ENCODE data around the gene SPAG6. TPM values are rescaled to one million over a fixed set of nuclear protein-coding genes. Genes with fewer than 3 reads are reported as not detected.
A peak's percentile ranks its signal among the peaks of the same experiment; 100 is the strongest.

SPAG6 gene
- total RNA-seq, 1 experiment from 2014 or later = 0.79 TPM

GRCh38 chr10:22427101-22427500 lies 81.8 kb downstream of the SPAG6 start:
- CTCF ChIA-PET = interaction anchor here (0.6 kb wide), 1 partner anchor 11 kb away, joined by 3 read pairs; no protein-coding TSS in a partner anchor
- no peak overlapping the region for H3K4me3 ChIP-seq (ENCODE audit: low read depth, low read length)
- peaks cover 35% of the 10 kb centered on the region for H3K4me1 Mint-ChIP-seq (ENCODE audit: low read depth, unreplicated experiment)
- H3K4me3 Mint-ChIP-seq (ENCODE audit: unreplicated experiment) = no peak overlapping the region
- H3K36me3 ChIP-seq (ENCODE audit: control insufficient read depth, insufficient read depth, low read length) = no peaks in the 10 kb centered on the region
- H3K27me3 Mint-ChIP-seq (ENCODE audit: insufficient read depth, unreplicated experiment) = no peaks in the 10 kb centered on the region
- H3K4me1 ChIP-seq = peaks cover 28% of the 10 kb centered on the region
- TF ChIP-seq CTCF (IDR thresholded peaks at IDR 0.05; ENCODE audit: insufficient read depth in 1 of 2, low read depth in 1 of 2, low read length in 1 of 2, severe bottlenecking in 1 of 2, unreplicated experiment in 1 of 2) = no peak
- no peaks in the 10 kb centered on the region for H3K9me3 ChIP-seq
- POLR2A ChIA-PET = interaction anchor here (0.6 kb wide), 1 partner anchor 403 kb away, joined by 7 read pairs; no protein-coding TSS in a partner anchor
- H3K27ac Mint-ChIP-seq (ENCODE audit: unreplicated experiment) = no peak overlapping the region
- no TSS peak for BruUV-seq (replicated peaks)
- no peaks in the 10 kb centered on the region for H3K27me3 ChIP-seq (replicated peaks; ENCODE audit: control insufficient read depth, insufficient read depth, low read length)
- intact Hi-C loops (cut with micrococcal nuclease; ENCODE audit: unreplicated experiment) = no loop called here
- DNase-seq = no peak
- no peaks in the 10 kb centered on the region for H3K36me3 Mint-ChIP-seq (ENCODE audit: insufficient read depth, unreplicated experiment)
- no peaks in the 10 kb centered on the region for H3K9me3 Mint-ChIP-seq (ENCODE audit: unreplicated experiment)

- H3K9me3 Mint-ChIP-seq (ENCODE audit: unreplicated experiment) = no peaks in the 10 kb centered on the region
- H3K27ac Mint-ChIP-seq (ENCODE audit: unreplicated experiment) = no peak overlapping the region
- Histone ChIP-seq H3K4me1 (peaks cover 28% of the 10 kb centered on the region), H3K36me3 (ENCODE audit: control insufficient read depth, insufficient read depth, low read length) (no peaks in the 10 kb centered on the region), H3K9me3 (no peaks in the 10 kb centered on the region), H3K4me3 (ENCODE audit: low read depth, low read length) (no peak overlapping the region), H3K27me3 (replicated peaks; ENCODE audit: control insufficient read depth, insufficient read depth, low read length) (no peaks in the 10 kb centered on the region)
- H3K27me3 Mint-ChIP-seq (ENCODE audit: insufficient read depth, unreplicated experiment) = no peaks in the 10 kb centered on the region
- no peak overlapping the region for H3K4me3 Mint-ChIP-seq (ENCODE audit: unreplicated experiment)
- H3K4me1 Mint-ChIP-seq (ENCODE audit: low read depth, unreplicated experiment) = peaks cover 36% of the 10 kb centered on the region
- no peak for TF ChIP-seq CTCF (IDR thresholded peaks at IDR 0.05; ENCODE audit: insufficient read depth in 1 of 2, low read depth in 1 of 2, low read length in 1 of 2, severe bottlenecking in 1 of 2, unreplicated experiment in 1 of 2)
- BruUV-seq (replicated peaks) = no TSS peak
- DNase-seq = no peak
- intact Hi-C loops (cut with micrococcal nuclease; ENCODE audit: unreplicated experiment) = no loop called here
- CTCF ChIA-PET = no interaction called here
- H3K36me3 Mint-ChIP-seq (ENCODE audit: insufficient read depth, unreplicated experiment) = no peaks in the 10 kb centered on the region
- POLR2A ChIA-PET = no interaction called here
These were observed 82.7 kb downstream of the SPAG6 start for GRCh38 chr10:22427890-22428571.

- Histone ChIP-seq H3K4me1 (peaks cover 36% of the 10 kb centered on the region), H3K36me3 (ENCODE audit: control insufficient read depth, insufficient read depth, low read length) (no peaks in the 10 kb centered on the region), H3K4me3 (ENCODE audit: low read depth, low read length) (no peak overlapping the region), H3K9me3 (no peaks in the 10 kb centered on the region), H3K27me3 (replicated peaks; ENCODE audit: control insufficient read depth, insufficient read depth, low read length) (no peaks in the 10 kb centered on the region)
- peak overlapping the region; percentile 4 for H3K27ac Mint-ChIP-seq (ENCODE audit: unreplicated experiment)
- DNase-seq = no peak
- H3K36me3 Mint-ChIP-seq (ENCODE audit: insufficient read depth, unreplicated experiment) = peaks cover 6% of the 10 kb centered on the region
- BruUV-seq (replicated peaks) = no TSS peak
- TF ChIP-seq CTCF (IDR thresholded peaks at IDR 0.05; ENCODE audit: insufficient read depth in 1 of 2, low read depth in 1 of 2, low read length in 1 of 2, severe bottlenecking in 1 of 2, unreplicated experiment in 1 of 2) = no peak
- intact Hi-C loops (cut with micrococcal nuclease; ENCODE audit: unreplicated experiment) = no loop called here
- ChIA-PET POLR2A (interaction anchor here (1.3 kb wide), 1 partner anchor 113 kb away, joined by 4 read pairs; the partner anchor contains the start of gene COMMD3), CTCF (no interaction called here)
- peaks cover 47% of the 10 kb centered on the region for H3K4me1 Mint-ChIP-seq (ENCODE audit: low read depth, unreplicated experiment)
- H3K27me3 Mint-ChIP-seq (ENCODE audit: insufficient read depth, unreplicated experiment) = no peaks in the 10 kb centered on the region
- H3K9me3 Mint-ChIP-seq (ENCODE audit: unreplicated experiment) = no peaks in the 10 kb centered on the region
- H3K4me3 Mint-ChIP-seq (ENCODE audit: unreplicated experiment) = no peak overlapping the region
These were observed 83.8 kb downstream of the SPAG6 start for GRCh38 chr10:22429146-22429545.

All from Caco-2 (cell line).